HepG2 (cell line): ENCODE results near the gene RSAD1. TPM values are rescaled to one million over a fixed set of nuclear protein-coding genes. Genes with fewer than 3 reads are reported as not detected.
A peak's percentile ranks its signal among the peaks of the same experiment; 100 is the strongest.

Experiments used
- ATAC-seq: fragments of 200-7000 bp; cut with Tn5 transposase; 3 replicates; pipeline ENCODE4 v1.9.1; 2020; ENCODE audit warnings: mild to moderate bottlenecking, moderate library complexity
- BruUV-seq: library from RNA; stranded (reverse); fragments of 400-500 nt; replicated peaks from 2 replicates; lab custom pipeline; 2021; lab: Mats Ljungman, UMichigan
- CTCF ChIA-PET: fragments of 300-600 bp; formaldehyde crosslinking; extraction: SDS; loops from one replicate; lab custom pipeline; 2021; ENCODE audit warnings: low total read pairs, inconsistent platforms, low intra/inter-chr PET ratio; lab: Yijun Ruan, JAX
- POLR2A ChIA-PET: fragments of 350-600 bp; sonication (Branson Sonifier 250); formaldehyde crosslinking; loops from one replicate; lab custom pipeline; 2020; ENCODE audit warnings: antibody characterized with exemption, inconsistent platforms; lab: Yijun Ruan, JAX
- DNase-seq: peaks from one replicate; pipeline ENCODE4 v3.0.0-alpha.2; 2015; ENCODE audit warnings: low spot score
- FAIRE-seq: peaks from 3 replicates; lab custom pipeline; 2011; peaks lifted over from hg19 to GRCh38; lab: Jason Lieb, UNC
- H2AFZ ChIP-seq: one replicate; pipeline ENCODE4 v1.6.1; 2011; ENCODE audit warnings: low read length, inconsistent platforms
- H3K27ac ChIP-seq: fragments of 300-600 bp; 3 replicates; pipeline ENCODE4 v1.8.0; 2011; ENCODE audit warnings: mixed run types, mild to moderate bottlenecking, mixed read lengths, low read length, inconsistent platforms; ENCODE audit not compliant: insufficient read depth; ENCODE audit errors: extremely low read length
- H3K27me3 ChIP-seq, 2 experiments: fragments of 200-600 bp in 1 of 2; 2 replicates in 1 of 2; 3 replicates in 1 of 2; pipeline versions ENCODE4 v1.6.0 to v1.8.0; 2011; ENCODE audit warnings: low read length in 2 of 2, mild to moderate bottlenecking in 2 of 2, moderate library complexity in 2 of 2, inconsistent platforms in 1 of 2; ENCODE audit not compliant: insufficient read depth in 2 of 2, control insufficient read depth in 1 of 2
- H3K36me3 ChIP-seq, 2 experiments: fragments of 200-600 bp in 1 of 2; replicated peaks in 1 of 2; 2 replicates in 1 of 2; 3 replicates in 1 of 2; pipeline versions ENCODE4 v1.5.1 to v1.8.0; 2011; ENCODE audit warnings: low read length in 2 of 2, inconsistent platforms in 1 of 2; ENCODE audit not compliant: insufficient read depth in 2 of 2, control insufficient read depth in 1 of 2
- H3K4me1 ChIP-seq: 2 replicates; pipeline ENCODE4 v1.5.1; 2012; ENCODE audit warnings: low read length, inconsistent platforms; ENCODE audit not compliant: insufficient read depth
- H3K4me2 ChIP-seq: 2 replicates; pipeline ENCODE4 v1.6.0; 2011; ENCODE audit warnings: low read depth, low read length, inconsistent platforms
- H3K4me3 ChIP-seq, 3 experiments: fragments of 200-600 bp in 1 of 3; sonication (generic), shearing (Covaris generic) in 1 of 3; replicated peaks in 1 of 3; 2 replicates each; pipeline ENCODE4 v1.5.1; 2011 to 2016; ENCODE audit warnings: low read length in 3 of 3, inconsistent platforms in 2 of 3, low read depth in 2 of 3, mild to moderate bottlenecking in 2 of 3, control low read depth in 1 of 3, mixed read lengths in 1 of 3; ENCODE audit not compliant: insufficient read depth in 1 of 3
- H3K79me2 ChIP-seq: one replicate; pipeline ENCODE4 v1.6.1; 2011; ENCODE audit warnings: low read length, inconsistent platforms; ENCODE audit not compliant: insufficient read depth
- H3K9ac ChIP-seq: 2 replicates; pipeline ENCODE4 v1.6.0; 2011; ENCODE audit warnings: mild to moderate bottlenecking, low read depth, low read length, inconsistent platforms; ENCODE audit not compliant: insufficient read depth
- H3K9me3 ChIP-seq: 2 replicates; pipeline ENCODE4 v1.5.1; 2012; ENCODE audit warnings: mild to moderate bottlenecking, low read length
- H4K20me1 ChIP-seq: 2 replicates; pipeline ENCODE4 v1.6.0; 2011; ENCODE audit warnings: inconsistent platforms, mild to moderate bottlenecking, low read length, moderate library complexity; ENCODE audit not compliant: insufficient read depth
- CHCHD3 ChIP-seq: sonication (generic); formaldehyde crosslinking; IDR thresholded peaks from 2 replicates; pipeline ENCODE4 v1.8.0; 2022; ENCODE audit warnings: mild to moderate bottlenecking, missing genetic modification reagents, moderate library complexity
- CREB1 ChIP-seq, 2 experiments: fragments of 450-650 bp in 1 of 2; IDR thresholded peaks; 2 replicates each; pipeline ENCODE4 v1.6.1; 2016 to 2017; ENCODE audit warnings: control low read depth in 1 of 2, mild to moderate bottlenecking in 1 of 2, missing compliant biosample characterization in 1 of 2, missing genetic modification characterization in 1 of 2
- GABPA ChIP-seq, 2 experiments: IDR thresholded peaks; 2 replicates each; pipeline ENCODE4 v1.6.1; 2011 to 2016; ENCODE audit warnings: low read depth in 2 of 2, low read length in 1 of 2, missing biosample characterization in 1 of 2, missing genetic modification characterization in 1 of 2
- LCORL ChIP-seq, 2 experiments: fragments of 450-650 bp in 1 of 2; sonication (generic) in 1 of 2; formaldehyde crosslinking in 1 of 2; IDR thresholded peaks; 2 replicates each; pipeline versions ENCODE4 v1.5.0 to v1.6.1; 2017 to 2020; ENCODE audit warnings: antibody characterized with exemption in 1 of 2, missing genetic modification reagents in 1 of 2
- NFIB ChIP-seq: sonication (generic); formaldehyde crosslinking; IDR thresholded peaks from 2 replicates; pipeline ENCODE4 v1.9.0; 2021; ENCODE audit warnings: missing genetic modification reagents, mild to moderate bottlenecking, borderline replicate concordance
- TEF ChIP-seq: sonication (generic); formaldehyde crosslinking; IDR thresholded peaks from 2 replicates; pipeline ENCODE4 v1.5.0; 2020; ENCODE audit warnings: missing genetic modification reagents
- TFDP2 ChIP-seq: sonication (generic); formaldehyde crosslinking; IDR thresholded peaks from 2 replicates; pipeline ENCODE4 v1.4.0; 2020; ENCODE audit warnings: missing genetic modification reagents
- XRCC5 ChIP-seq: fragments of 200-400 bp; formaldehyde crosslinking; optimal IDR thresholded peaks from 2 replicates; pipeline ENCODE3; 2017; ENCODE audit warnings: mild to moderate bottlenecking, low read length
- ZBTB7B ChIP-seq: sonication (generic); formaldehyde crosslinking; IDR thresholded peaks from 2 replicates; pipeline ENCODE4 v1.4.0; 2020; ENCODE audit warnings: missing genetic modification reagents
- ZFX ChIP-seq: sonication (generic); formaldehyde crosslinking; IDR thresholded peaks from 2 replicates; pipeline ENCODE4 v1.4.0; 2020; ENCODE audit warnings: mild to moderate bottlenecking, low read depth, missing genetic modification reagents, moderate library complexity
- ZMYM4 ChIP-seq: sonication (generic); formaldehyde crosslinking; IDR thresholded peaks from 2 replicates; pipeline ENCODE4 v1.8.1; 2023; ENCODE audit warnings: mild to moderate bottlenecking, missing genetic modification reagents
- ZNF280D ChIP-seq: sonication (generic); formaldehyde crosslinking; IDR thresholded peaks from 2 replicates; pipeline ENCODE4 v1.5.1; 2020; ENCODE audit warnings: mild to moderate bottlenecking, missing genetic modification reagents
- ZNF530 ChIP-seq: sonication (generic); formaldehyde crosslinking; IDR thresholded peaks from 2 replicates; pipeline ENCODE4 v1.5.0; 2020; ENCODE audit warnings: low read depth, mild to moderate bottlenecking, missing genetic modification reagents
- WGBS: methylation state at CpG from one replicate; pipeline ENCODE4 v1.1.6; 2017; ENCODE audit warnings: low lambda C conversion rate; 5-methylcytosine and 5-hydroxymethylcytosine counted together
- in situ Hi-C: cut with HindIII; loops from 2 replicates; pipeline ENCODE4 v1.10.0; 2017; ENCODE audit warnings: low pct_unique_long_range_greater_than_20kb; ENCODE audit not compliant: extremely low pct_ligation_motif_present
- intact Hi-C: fragments of 100-400 bp; cut with micrococcal nuclease; formaldehyde crosslinking; loops from one replicate; pipeline ENCODE4 v1.10.0; 2022; ENCODE audit not compliant: unreplicated experiment
- polyA plus RNA-seq, 8 experiments: library from polyadenylated mRNA; depleted of rRNA in 3 of 8; stranded (reverse) in 7 of 8; unstranded in 1 of 8; fragments of >200 nt; fragmentation: Illumina TruSeq in 4 of 8; extraction: Trizol in 4 of 8; gene quantifications; 2 replicates each; pipeline versions ENCODE4 v1.2.1 to v1.2.3, GENCODE V29; 2011 to 2016; ENCODE audit warnings: low read depth in 4 of 8, missing spikeins in 1 of 8, mixed read lengths in 1 of 8; ENCODE audit not compliant: insufficient read depth in 1 of 8
- total RNA-seq, 5 experiments: library from RNA; depleted of rRNA; stranded (reverse); fragments of >200 nt; fragmentation: Illumina TruSeq; extraction: Trizol; gene quantifications; 2 replicates each; pipeline ENCODE4 v1.2.3, GENCODE V29; 2016; ENCODE audit warnings: low read depth in 1 of 5

The RSAD1 gene
- total and polyA plus RNA-seq, 2 of the 13 experiments (the other 11 are each of a cell fraction or from before 2014, with no cell fraction given), result 22.7 to 27.7 TPM

- H3K9me3 ChIP-seq, result no peaks in the 10 kb centered on the region
- ATAC-seq (no peak), FAIRE-seq (no peak), DNase-seq (no peak)
- no peaks in the 10 kb centered on the region for H4K20me1 ChIP-seq
- 94% methylated on average over 11 of the region's 11 CpGs for WGBS
- H3K9ac ChIP-seq, result no peak overlapping the region
- intact Hi-C loops (no loop called here), in situ Hi-C loops (no loop called here)
- H3K79me2 ChIP-seq, result no peaks in the 10 kb centered on the region
- BruUV-seq, result no TSS peak
- H3K4me2 ChIP-seq, result no peak overlapping the region
- peaks cover 34% of the 10 kb centered on the region for H3K4me1 ChIP-seq
- ChIA-PET POLR2A (no interaction called here), CTCF (no interaction called here)
- no peak overlapping the region for H2AFZ ChIP-seq
- H3K36me3 ChIP-seq, result peaks cover 21% of the 10 kb centered on the region in 2 experiments; a peak in 4 of 5 replicates
- H3K4me3 ChIP-seq, result no peak overlapping the region
- no peaks in the 10 kb centered on the region for H3K27me3 ChIP-seq
- TF ChIP-seq TEF (CRISPR knock-in tag), result no peak
- TF ChIP-seq CHCHD3 (CRISPR knock-in tag), result no peak
- H3K27ac ChIP-seq, result no peak overlapping the region
These were observed 4.8 kb upstream of the RSAD1 start for GRCh38 chr17:50473901-50474300.

GRCh38 chr17:50474523-50474922 lies 4.1 kb upstream of the RSAD1 start:
- WGBS, result 84% methylated on average over 6 of the region's 6 CpGs
- Histone ChIP-seq H3K4me2 (no peak overlapping the region), H3K27ac (no peak overlapping the region), H3K4me3 (no peak overlapping the region), H2AFZ (no peak overlapping the region), H3K9ac (no peak overlapping the region), H3K9me3 (no peaks in the 10 kb centered on the region), H3K36me3 (peaks cover 21% of the 10 kb centered on the region in 2 experiments; a peak in 4 of 5 replicates), H4K20me1 (peaks cover under 1% of the 10 kb centered on the region; the same call in 1 of the 2 replicates), H3K4me1 (peaks cover 36% of the 10 kb centered on the region), H3K27me3 (no peaks in the 10 kb centered on the region), H3K79me2 (no peaks in the 10 kb centered on the region)
- BruUV-seq, result TSS peak; percentile 37
- ChIA-PET POLR2A (no interaction called here), CTCF (no interaction called here)
- ATAC-seq, result no peak
- intact Hi-C loops (no loop called here), in situ Hi-C loops (no loop called here)
- no peak for DNase-seq
- no peak for FAIRE-seq
- no peak for TF ChIP-seq CREB1 (IDR thresholded peaks at IDR 0.05)
- TF ChIP-seq CREB1 (CRISPR knock-in tag; IDR thresholded peaks at IDR 0.05), result no peak
- no peak for TF ChIP-seq ZMYM4 (CRISPR knock-in tag)
- no peak for TF ChIP-seq XRCC5
- no peak for TF ChIP-seq ZFX
- TF ChIP-seq ZBTB7B, result no peak
- TF ChIP-seq TFDP2 (CRISPR knock-in tag), result no peak
- TF ChIP-seq ZNF280D (CRISPR knock-in tag), result no peak
- TF ChIP-seq GABPA (IDR thresholded peaks at IDR 0.05; ENCODE audit: low read depth, low read length), result no peak
- no peak for TF ChIP-seq GABPA (CRISPR knock-in tag; IDR thresholded peaks at IDR 0.05; ENCODE audit: low read depth)
- TF ChIP-seq LCORL (IDR thresholded peaks at IDR 0.05), result no peak
- TF ChIP-seq LCORL (CRISPR knock-in tag; IDR thresholded peaks at IDR 0.05), result no peak
- TF ChIP-seq ZNF530 (CRISPR knock-in tag), result no peak
- TF ChIP-seq NFIB, result no peak
